H9 (cell line): ENCODE measurements around the gene MAP3K7. TPM values are rescaled to one million over a fixed set of nuclear protein-coding genes. Genes with fewer than 3 reads are reported as not detected.

Experiments used
- DNase-seq: peaks from one replicate; pipeline ENCODE4 v3.0.0-alpha.2; 2017
- H2AFZ ChIP-seq: one replicate; pipeline ENCODE4 v1.6.1; 2013; ENCODE audit warnings: mild to moderate bottlenecking, low read length, control low read depth, moderate library complexity
- H2AK5ac ChIP-seq: 2 replicates; pipeline ENCODE4 v1.6.1; 2013; ENCODE audit warnings: low read length, control low read depth, mixed read lengths; ENCODE audit not compliant: insufficient read length
- H2BK120ac ChIP-seq: one replicate; pipeline ENCODE4 v1.6.1; 2013; ENCODE audit warnings: low read depth, mild to moderate bottlenecking, low read length, control low read depth, inconsistent platforms; ENCODE audit not compliant: poor library complexity, severe bottlenecking
- H2BK12ac ChIP-seq: 2 replicates; pipeline ENCODE4 v1.6.1; 2013; ENCODE audit warnings: low read length, control low read depth, mixed read lengths, low read depth; ENCODE audit not compliant: insufficient read length
- H2BK15ac ChIP-seq: 2 replicates; pipeline ENCODE4 v1.6.1; 2013; ENCODE audit warnings: low read depth, low read length, control low read depth
- H2BK20ac ChIP-seq: one replicate; pipeline ENCODE4 v1.6.1; 2013; ENCODE audit warnings: low read depth, mild to moderate bottlenecking, low read length, control low read depth, inconsistent platforms; ENCODE audit not compliant: poor library complexity, severe bottlenecking
- H2BK5ac ChIP-seq: 2 replicates; pipeline ENCODE4 v1.6.1; 2013; ENCODE audit warnings: low read length, control low read depth, mixed read lengths; ENCODE audit not compliant: insufficient read length
- H3K14ac ChIP-seq: 2 replicates; pipeline ENCODE4 v1.6.1; 2013; ENCODE audit warnings: low read length, control low read depth; ENCODE audit not compliant: insufficient read depth
- H3K18ac ChIP-seq: 2 replicates; pipeline ENCODE4 v1.6.1; 2013; ENCODE audit warnings: low read depth, mild to moderate bottlenecking, mixed read lengths, low read length, control low read depth; ENCODE audit not compliant: insufficient read length
- H3K23ac ChIP-seq: 2 replicates; pipeline ENCODE4 v1.6.1; 2013; ENCODE audit warnings: low read length, control low read depth, mixed read lengths, low read depth; ENCODE audit not compliant: insufficient read length
- H3K23me2 ChIP-seq: 2 replicates; pipeline ENCODE4 v1.6.1; 2013; ENCODE audit warnings: low read depth, mild to moderate bottlenecking, mixed read lengths, low read length, control low read depth; ENCODE audit not compliant: insufficient read length, poor library complexity, severe bottlenecking
- H3K27ac ChIP-seq: 2 replicates; pipeline ENCODE4 v1.5.1; 2013; ENCODE audit warnings: low read length, control low read depth, mixed read lengths, low read depth; ENCODE audit not compliant: insufficient read length
- H3K27me3 ChIP-seq: 2 replicates; pipeline ENCODE4 v1.6.1; 2013; ENCODE audit warnings: low read length, control low read depth, inconsistent platforms; ENCODE audit not compliant: insufficient read depth
- H3K4ac ChIP-seq: 2 replicates; pipeline ENCODE4 v1.6.1; 2013; ENCODE audit warnings: low read depth, mild to moderate bottlenecking, control low read depth, inconsistent platforms, low read length, moderate library complexity
- H3K4me1 ChIP-seq: 2 replicates; pipeline ENCODE4 v1.6.1; 2013; ENCODE audit warnings: low read length, control low read depth, inconsistent platforms; ENCODE audit not compliant: insufficient read depth
- H3K4me2 ChIP-seq: 2 replicates; pipeline ENCODE4 v1.6.1; 2013; ENCODE audit warnings: low read length, control low read depth, mixed read lengths; ENCODE audit not compliant: insufficient read length, insufficient read depth
- H3K56ac ChIP-seq: 2 replicates; pipeline ENCODE4 v1.6.1; 2013; ENCODE audit warnings: low read depth, mild to moderate bottlenecking, mixed read lengths, low read length, control low read depth; ENCODE audit not compliant: insufficient read length
- H3K79me1 ChIP-seq: 2 replicates; pipeline ENCODE4 v1.6.1; 2013; ENCODE audit warnings: low read depth, mild to moderate bottlenecking, moderate library complexity, low read length, control low read depth, inconsistent platforms; ENCODE audit not compliant: insufficient read depth, poor library complexity, severe bottlenecking
- H3K79me2 ChIP-seq: 2 replicates; pipeline ENCODE4 v1.6.1; 2013; ENCODE audit warnings: low read length, control low read depth, inconsistent platforms; ENCODE audit not compliant: insufficient read depth
- H3K9ac ChIP-seq: 2 replicates; pipeline ENCODE4 v1.6.1; 2013; ENCODE audit warnings: low read length, control low read depth, mixed read lengths; ENCODE audit not compliant: insufficient read length; ENCODE audit errors: extremely low read depth
- H3K9me3 ChIP-seq: one replicate; pipeline ENCODE4 v1.6.1; 2013; ENCODE audit warnings: low read depth, low read length, inconsistent platforms; ENCODE audit not compliant: control insufficient read depth
- H3T11ph ChIP-seq: one replicate; pipeline ENCODE4 v1.6.1; 2013; ENCODE audit warnings: mild to moderate bottlenecking, low read length, control low read depth, inconsistent platforms
- H4K20me1 ChIP-seq: one replicate; pipeline ENCODE4 v1.6.1; 2013; ENCODE audit not compliant: control insufficient read depth, insufficient read length, insufficient read depth
- H4K5ac ChIP-seq: 2 replicates; pipeline ENCODE4 v1.6.1; 2013; ENCODE audit warnings: low read depth, mild to moderate bottlenecking, mixed read lengths, low read length, control low read depth; ENCODE audit not compliant: insufficient read length
- H4K8ac ChIP-seq: replicated peaks from 2 replicates; pipeline ENCODE4 v1.6.1; 2013; ENCODE audit warnings: low read length, control low read depth, mixed read lengths, low read depth; ENCODE audit not compliant: insufficient read length
- H4K91ac ChIP-seq: 2 replicates; pipeline ENCODE4 v1.6.1; 2013; ENCODE audit warnings: low read depth, mild to moderate bottlenecking, moderate library complexity, mixed read lengths, low read length, control low read depth; ENCODE audit not compliant: insufficient read length
- H3K27ac Mint-ChIP-seq, 3 experiments: 2 replicates in 2 of 3; 3 replicates in 1 of 3; pipeline ENCODE4 v1.8.0; 2020 to 2021; ENCODE audit warnings: mixed read lengths in 3 of 3, mild to moderate bottlenecking in 1 of 3, moderate library complexity in 1 of 3
- H3K27me3 Mint-ChIP-seq: 2 replicates; pipeline ENCODE4 v1.8.0; 2021; ENCODE audit warnings: low read depth, mild to moderate bottlenecking, moderate library complexity, mixed read lengths
- H3K36me3 Mint-ChIP-seq, 3 experiments: 2 replicates in 2 of 3; 3 replicates in 1 of 3; pipeline ENCODE4 v1.8.0; 2020 to 2021; ENCODE audit warnings: low read depth in 3 of 3, mixed read lengths in 3 of 3; ENCODE audit not compliant: insufficient read depth in 1 of 3
- H3K4me1 Mint-ChIP-seq, 2 experiments: 2 replicates each; pipeline ENCODE4 v1.8.0; 2020; ENCODE audit warnings: mixed read lengths in 2 of 2
- H3K4me3 Mint-ChIP-seq, 2 experiments: 2 replicates in 1 of 2; 3 replicates in 1 of 2; pipeline ENCODE4 v1.8.0; 2020 to 2021; ENCODE audit warnings: mild to moderate bottlenecking in 2 of 2, mixed read lengths in 2 of 2, moderate library complexity in 1 of 2
- H3K9me3 Mint-ChIP-seq, 2 experiments: 2 replicates in 1 of 2; 3 replicates in 1 of 2; pipeline ENCODE4 v1.8.0; 2020; ENCODE audit warnings: mild to moderate bottlenecking in 2 of 2, mixed read lengths in 2 of 2, moderate library complexity in 1 of 2
- CTCF ChIP-seq: fragments of 200-600 bp; sonication (generic); conservative IDR thresholded peaks from 3 replicates; pipeline ENCODE4 v1.8.0; 2021; ENCODE audit warnings: antibody characterized with exemption, mild to moderate bottlenecking
- WGBS: extraction: QIAGEN DNeasy Blood & Tissue Kit; methylation state at CpG from one replicate; pipeline ENCODE4 v1.1.7; 2013; ENCODE audit warnings: missing lambda C conversion rate, low lambda C conversion rate, mixed read lengths; ENCODE audit not compliant: insufficient read length; ENCODE audit errors: extremely low coverage; 5-methylcytosine and 5-hydroxymethylcytosine counted together
- total RNA-seq: library from RNA; stranded (reverse); gene quantifications from 2 replicates; pipeline ENCODE4 v1.2.1, GENCODE V29; 2021

The MAP3K7 gene
- total RNA-seq, 1 experiment from 2014 or later: 31.3 TPM

- H4K5ac ChIP-seq: no peak overlapping the region
- H3K56ac ChIP-seq: no peak overlapping the region
- DNase-seq: no peak
- H3K9me3 Mint-ChIP-seq: no peaks in the 10 kb centered on the region
- no peak overlapping the region for H2BK15ac ChIP-seq
- H3T11ph ChIP-seq: no peak overlapping the region
- H3K4me2 ChIP-seq: no peak overlapping the region
- no peaks in the 10 kb centered on the region for H3K9me3 ChIP-seq
- WGBS: no CpG with 5 or more reads among the region's 3 CpGs
- no peaks in the 10 kb centered on the region for H4K20me1 ChIP-seq
- H3K23me2 ChIP-seq: no peaks in the 10 kb centered on the region
- no peak overlapping the region for H2AFZ ChIP-seq
- H2BK12ac ChIP-seq: no peak overlapping the region
- H3K4ac ChIP-seq: no peak overlapping the region
- H3K79me1 ChIP-seq: no peaks in the 10 kb centered on the region
- no peak overlapping the region for H4K8ac ChIP-seq
- H2AK5ac ChIP-seq: no peak overlapping the region
- no peaks in the 10 kb centered on the region for H3K79me2 ChIP-seq
- no peak overlapping the region for H3K18ac ChIP-seq
- no peak overlapping the region for H3K14ac ChIP-seq
- peaks cover 4 to 9% (median 4%) of the 10 kb centered on the region in 3 experiments; a peak in 5 of 7 replicates for H3K36me3 Mint-ChIP-seq
- H4K91ac ChIP-seq: no peak overlapping the region
- no peak overlapping the region for H3K23ac ChIP-seq
- H3K4me3 Mint-ChIP-seq: no peak overlapping the region
- TF ChIP-seq CTCF: no peak
- no peaks in the 10 kb centered on the region for H3K27me3 ChIP-seq
- H3K27ac ChIP-seq: no peak overlapping the region
- no peaks in the 10 kb centered on the region for H3K4me1 Mint-ChIP-seq
- H2BK20ac ChIP-seq: no peak overlapping the region
- no peak overlapping the region for H3K9ac ChIP-seq
- H2BK120ac ChIP-seq: no peak overlapping the region
- H2BK5ac ChIP-seq: no peak overlapping the region
- H3K4me1 ChIP-seq: no peaks in the 10 kb centered on the region
- no peaks in the 10 kb centered on the region for H3K27me3 Mint-ChIP-seq
- H3K27ac Mint-ChIP-seq: peak overlapping the region in 1 of 3 experiments; percentile 1; a peak in 1 of 7 replicates
Observed at GRCh38 chr6:90537723-90538258, 49.1 kb downstream of the MAP3K7 start.
